Mucosa of descending colon (tissue), 3 donors: Measurements from ENCODE around the gene TMOD1. TPM values are rescaled to one million over a fixed set of nuclear protein-coding genes. Genes with fewer than 3 reads are reported as not detected.

Experiments
- ATAC-seq: fragments of 200-7000 bp; cut with Tn5 transposase; one replicate; pipeline ENCODE4 v1.9.1; 2020; ENCODE audit warnings: mild to moderate bottlenecking, moderate library complexity
- DNase-seq, 3 donors: peaks; one replicate each; pipeline ENCODE4 v3.0.0-alpha.2; 2020
- H3K36me3 ChIP-seq: fragments of 200-600 bp; one replicate; pipeline ENCODE4 v1.8.0; 2021; ENCODE audit warnings: low read depth, mild to moderate bottlenecking
- H3K4me1 ChIP-seq: fragments of 200-600 bp; one replicate; pipeline ENCODE4 v1.8.0; 2021; ENCODE audit warnings: low read depth, mild to moderate bottlenecking
- H3K4me3 ChIP-seq: fragments of 200-600 bp; one replicate; pipeline ENCODE4 v1.8.0; 2021; ENCODE audit warnings: mild to moderate bottlenecking
- H3K9me3 ChIP-seq: fragments of 200-600 bp; one replicate; pipeline ENCODE4 v1.8.0; 2021; ENCODE audit warnings: mild to moderate bottlenecking
- CTCF ChIP-seq: fragments of 200-600 bp; IDR thresholded peaks from one replicate; pipeline ENCODE4 v1.8.0; 2022; ENCODE audit warnings: antibody characterized with exemption, mild to moderate bottlenecking
- intact Hi-C, 2 donors: fragments of 100-400 bp; cut with DNase I in 1 of 2; cut with micrococcal nuclease in 1 of 2; formaldehyde crosslinking; loops; one replicate each; pipeline versions ENCODE4 v1.11.0 to v1.11.1; 2022; cut with DNase I, micrococcal nuclease
- total RNA-seq, 3 donors: library from RNA; stranded (reverse); fragmentation: NEBNext Ultra II Directional in 2 of 3; extraction: Animal tissue kit (Norgen Biotek cat#: 25700) in 2 of 3; gene quantifications; one replicate each; pipeline versions ENCODE4 v1.2.1 to v1.2.4, GENCODE V29; 2021 to 2023
- donor health status: DM: no; HTN: no; CAD: no; lungs with moderate emphysema.
- donor health status: DM: no; HTN: no; CAD: no.
- donor health status: DM: no; HTN: yes; CAD: no.

TMOD1 gene
- total RNA-seq, 3 donors from 2014 or later = 2.6 to 36.0 (median 3.9) TPM

DNA sequence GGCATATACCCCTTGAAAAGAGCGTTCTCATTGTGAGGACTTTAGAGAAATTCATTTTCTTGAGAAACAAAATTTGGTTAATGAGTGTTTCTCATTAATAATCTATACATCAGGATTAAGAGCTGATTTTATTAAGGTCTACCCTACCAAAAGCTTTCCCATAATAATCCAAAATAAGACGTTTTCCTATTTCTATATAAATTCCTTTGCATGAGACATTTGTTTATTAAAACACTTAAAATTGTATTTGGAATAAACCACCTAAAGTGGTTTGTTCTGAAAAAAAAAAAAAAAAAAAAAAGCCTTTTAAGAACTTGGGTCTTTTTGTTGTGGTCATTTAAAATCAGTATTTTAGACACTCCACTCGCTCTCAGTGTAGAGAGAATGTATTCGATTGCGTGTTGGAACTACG, 695 bp upstream of the TMOD1 start:
- intact Hi-C loops = no loop called here
- Histone ChIP-seq H3K4me1 (peaks cover 17% of the 10 kb centered on the region), H3K9me3 (no peaks in the 10 kb centered on the region), H3K36me3 (no peaks in the 10 kb centered on the region), H3K4me3 (no peak overlapping the region)
- no peak for DNase-seq
- TF ChIP-seq CTCF = no peak
- ATAC-seq = no peak

GRCh38 chr9:97501972-97502221, 431 bp downstream of the TMOD1 start:
- Histone ChIP-seq H3K9me3 (no peaks in the 10 kb centered on the region), H3K36me3 (no peaks in the 10 kb centered on the region), H3K4me1 (peaks cover 17% of the 10 kb centered on the region), H3K4me3 (peak overlapping the region; percentile 28)
- peak; percentile 3 for ATAC-seq
- TF ChIP-seq CTCF = no peak
- intact Hi-C loops = no loop called here
- no peak for DNase-seq

GRCh38 chr9:97502222-97502983, 937 bp downstream of the TMOD1 start:
- peaks cover 17% of the 10 kb centered on the region for H3K4me1 ChIP-seq
- ATAC-seq (peak; percentile 28), DNase-seq (peak in 2 of 3 donors; percentile 14 to 38)
- intact Hi-C loops = no loop called here
- H3K36me3 ChIP-seq = no peaks in the 10 kb centered on the region
- no peaks in the 10 kb centered on the region for H3K9me3 ChIP-seq
- no peak for TF ChIP-seq CTCF
- H3K4me3 ChIP-seq = peak overlapping the region; percentile 28

GRCh38 chr9:97502984-97503861, 1.8 kb downstream of the TMOD1 start:
- Histone ChIP-seq H3K36me3 (no peaks in the 10 kb centered on the region), H3K4me3 (no peak overlapping the region), H3K9me3 (no peaks in the 10 kb centered on the region), H3K4me1 (peaks cover 17% of the 10 kb centered on the region)
- intact Hi-C loops = no loop called here
- DNase-seq (no peak), ATAC-seq (no peak)
- no peak for TF ChIP-seq CTCF

DNA sequence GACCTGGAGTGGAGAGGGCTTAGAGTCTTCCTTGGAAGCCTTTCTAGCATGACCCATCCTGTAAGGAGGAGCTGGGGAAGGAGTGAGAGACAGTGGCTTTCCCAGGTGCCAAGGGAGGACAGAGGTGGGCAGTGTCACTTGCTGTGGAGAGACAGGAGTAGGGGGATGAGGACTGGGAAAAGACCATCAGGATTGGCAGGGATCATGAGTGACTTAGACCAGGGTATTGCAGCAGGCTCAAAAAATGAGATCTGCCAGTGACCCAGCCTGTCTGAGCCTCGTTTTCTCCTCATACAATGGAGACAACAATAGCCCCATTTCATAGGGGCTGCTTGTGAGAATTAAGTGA, 2.4 kb downstream of the TMOD1 start:
- no peaks in the 10 kb centered on the region for H3K36me3 ChIP-seq
- no peaks in the 10 kb centered on the region for H3K9me3 ChIP-seq
- DNase-seq (no peak), ATAC-seq (no peak)
- H3K4me3 ChIP-seq = no peak overlapping the region
- H3K4me1 ChIP-seq = peaks cover 17% of the 10 kb centered on the region
- intact Hi-C loops = no loop called here
- no peak for TF ChIP-seq CTCF
